ENCODE data around the gene FMN1.

Gene FMN1

GRCh38 chr15:33027306-33028035 is 167.0 kb downstream of the FMN1 start:
- ChIA-PET POLR2A (ENCODE audit: low non-redundant PET) (no interaction called here), CTCF (interaction anchor here (0.5 kb wide), 1 partner anchor 47 kb away, joined by 3 read pairs; no protein-coding TSS in a partner anchor)
- H3K27ac ChIP-seq = no peak overlapping the region
- DNase-seq (ENCODE audit: low spot score) = no peak
- TF ChIP-seq CTCF (conservative IDR thresholded peaks at IDR 0.05; ENCODE audit: low read depth) = no peak

- TF ChIP-seq CTCF (conservative IDR thresholded peaks at IDR 0.05; ENCODE audit: low read depth) = no peak
- DNase-seq (ENCODE audit: low spot score) = no peak
- ChIA-PET POLR2A (ENCODE audit: low non-redundant PET) (no interaction called here), CTCF (no interaction called here)
- H3K27ac ChIP-seq = no peak overlapping the region
These were observed 167.9 kb downstream of the FMN1 start for GRCh38 chr15:33026614-33027013.

- H3K27ac ChIP-seq = peak overlapping the region; percentile 68
- DNase-seq (ENCODE audit: low spot score) = peak; percentile 52
- CTCF ChIA-PET = interaction anchor here (0.5 to 2.4 kb wide), 10 partner anchors 33 to 1092 kb away, joined by 3 to 15 read pairs (median 3); no protein-coding TSS in a partner anchor
- TF ChIP-seq CTCF (conservative IDR thresholded peaks at IDR 0.05; ENCODE audit: low read depth) = no peak
- POLR2A ChIA-PET (ENCODE audit: low non-redundant PET) = no interaction called here
These were observed 171.9 kb downstream of the FMN1 start for GRCh38 chr15:33022629-33023028.

DNA sequence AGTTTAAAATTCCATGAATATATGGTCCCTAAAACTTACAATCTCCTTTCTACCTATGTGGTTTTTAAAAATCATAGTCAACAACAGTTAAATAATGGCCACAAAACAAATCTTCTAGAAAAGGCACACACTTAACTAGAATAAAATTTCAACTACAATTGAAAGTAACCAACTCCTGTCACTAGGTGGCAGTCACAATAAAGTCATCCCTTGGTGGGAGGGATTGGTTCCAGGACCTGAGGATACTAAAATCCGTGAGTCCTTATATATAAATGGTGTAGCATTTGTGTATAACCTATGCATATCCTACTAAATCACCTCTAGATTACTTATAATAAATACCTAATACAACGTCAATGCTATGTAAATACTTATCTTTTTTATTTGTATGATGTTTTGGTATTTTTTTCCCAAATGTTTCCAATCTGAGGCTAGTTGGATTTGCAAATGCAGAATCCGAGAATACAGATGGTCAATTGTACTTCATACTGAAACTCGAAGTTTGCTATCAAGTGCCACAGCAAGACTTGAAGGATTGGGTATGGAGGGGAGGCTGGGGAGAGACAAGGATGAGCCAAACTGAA is 172.6 kb downstream of the FMN1 start:
- ChIA-PET POLR2A (ENCODE audit: low non-redundant PET) (no interaction called here), CTCF (interaction anchor here (0.6 to 2.4 kb wide), 8 partner anchors 34 to 371 kb away, joined by 3 to 15 read pairs (median 4); no protein-coding TSS in a partner anchor)
- peak; percentile 83 for TF ChIP-seq CTCF (conservative IDR thresholded peaks at IDR 0.05; ENCODE audit: low read depth)
- DNase-seq (ENCODE audit: low spot score) = peak; percentile 72
- no peak overlapping the region for H3K27ac ChIP-seq

- ChIA-PET CTCF (interaction anchor here (0.6 to 1.2 kb wide), 2 partner anchors 26 to 354 kb away, joined by 3 to 4 read pairs; no protein-coding TSS in a partner anchor), POLR2A (ENCODE audit: low non-redundant PET) (no interaction called here)
- H3K27ac ChIP-seq = no peak overlapping the region
- no peak for DNase-seq (ENCODE audit: low spot score)
- no peak for TF ChIP-seq CTCF (conservative IDR thresholded peaks at IDR 0.05; ENCODE audit: low read depth)
These were observed 175.0 kb downstream of the FMN1 start for GRCh38 chr15:33019354-33019981.

- no peak overlapping the region for H3K27ac ChIP-seq
- DNase-seq (ENCODE audit: low spot score) = no peak
- ChIA-PET CTCF (interaction anchor here (0.5 to 1.0 kb wide), 3 partner anchors 112 to 153 kb away, joined by 3 to 4 read pairs (median 3); no protein-coding TSS in a partner anchor), POLR2A (ENCODE audit: low non-redundant PET) (no interaction called here)
- no peak for TF ChIP-seq CTCF (conservative IDR thresholded peaks at IDR 0.05; ENCODE audit: low read depth)
These were observed 178.0 kb downstream of the FMN1 start for GRCh38 chr15:33016405-33017024.
